AG10803 (cell line): ENCODE results near the gene TLCD2.

Experiments used
- DNase-seq: peaks from one replicate; pipeline ENCODE4 v3.0.0; 2010; ENCODE audit warnings: low read depth
- H3K4me3 ChIP-seq: 2 replicates; pipeline ENCODE4 v1.5.1; 2011; ENCODE audit warnings: mild to moderate bottlenecking, low read length, control low read depth
- TF ChIP-seq, protein P1 (sequence below): conservative IDR thresholded peaks from 2 replicates; pipeline ENCODE4 v1.5.1; 2011; ENCODE audit warnings: mild to moderate bottlenecking, low read length, control low read depth, inconsistent platforms

The TLCD2 gene

DNA sequence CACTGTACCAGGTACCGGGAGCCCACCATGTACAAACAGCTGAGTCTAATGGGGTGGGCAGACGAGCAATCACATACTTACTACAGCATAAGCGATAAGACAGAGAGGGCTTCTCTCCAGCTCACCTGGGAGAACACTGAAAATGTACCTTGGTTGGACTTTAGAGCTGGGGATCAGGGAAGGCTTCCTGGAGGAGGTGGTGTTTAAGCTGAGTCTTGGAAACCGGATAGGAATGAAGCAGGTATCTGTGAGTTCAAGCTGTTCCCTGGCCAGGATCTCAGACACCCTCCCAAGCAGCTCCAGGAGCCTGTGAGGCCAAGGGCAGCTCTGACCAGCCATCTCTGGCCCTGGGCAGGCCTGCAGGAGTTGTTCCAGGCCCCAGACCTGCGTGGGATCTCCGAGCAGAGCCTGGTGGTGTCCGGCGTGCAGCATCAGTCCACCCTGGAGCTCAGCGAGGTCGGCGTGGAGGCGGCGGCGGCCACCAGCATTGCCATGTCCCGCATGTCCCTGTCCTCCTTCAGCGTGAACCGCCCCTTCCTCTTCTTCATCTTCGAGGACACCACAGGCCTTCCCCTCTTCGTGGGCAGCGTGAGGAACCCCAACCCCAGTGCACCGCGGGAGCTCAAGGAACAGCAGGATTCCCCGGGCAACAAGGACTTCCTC is 43.7 kb upstream of the TLCD2 start:
- DNase-seq, result no peak
- TF ChIP-seq, protein P1, sequence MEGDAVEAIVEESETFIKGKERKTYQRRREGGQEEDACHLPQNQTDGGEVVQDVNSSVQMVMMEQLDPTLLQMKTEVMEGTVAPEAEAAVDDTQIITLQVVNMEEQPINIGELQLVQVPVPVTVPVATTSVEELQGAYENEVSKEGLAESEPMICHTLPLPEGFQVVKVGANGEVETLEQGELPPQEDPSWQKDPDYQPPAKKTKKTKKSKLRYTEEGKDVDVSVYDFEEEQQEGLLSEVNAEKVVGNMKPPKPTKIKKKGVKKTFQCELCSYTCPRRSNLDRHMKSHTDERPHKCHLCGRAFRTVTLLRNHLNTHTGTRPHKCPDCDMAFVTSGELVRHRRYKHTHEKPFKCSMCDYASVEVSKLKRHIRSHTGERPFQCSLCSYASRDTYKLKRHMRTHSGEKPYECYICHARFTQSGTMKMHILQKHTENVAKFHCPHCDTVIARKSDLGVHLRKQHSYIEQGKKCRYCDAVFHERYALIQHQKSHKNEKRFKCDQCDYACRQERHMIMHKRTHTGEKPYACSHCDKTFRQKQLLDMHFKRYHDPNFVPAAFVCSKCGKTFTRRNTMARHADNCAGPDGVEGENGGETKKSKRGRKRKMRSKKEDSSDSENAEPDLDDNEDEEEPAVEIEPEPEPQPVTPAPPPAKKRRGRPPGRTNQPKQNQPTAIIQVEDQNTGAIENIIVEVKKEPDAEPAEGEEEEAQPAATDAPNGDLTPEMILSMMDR, result no peak
- H3K4me3 ChIP-seq, result no peak overlapping the region

DNA sequence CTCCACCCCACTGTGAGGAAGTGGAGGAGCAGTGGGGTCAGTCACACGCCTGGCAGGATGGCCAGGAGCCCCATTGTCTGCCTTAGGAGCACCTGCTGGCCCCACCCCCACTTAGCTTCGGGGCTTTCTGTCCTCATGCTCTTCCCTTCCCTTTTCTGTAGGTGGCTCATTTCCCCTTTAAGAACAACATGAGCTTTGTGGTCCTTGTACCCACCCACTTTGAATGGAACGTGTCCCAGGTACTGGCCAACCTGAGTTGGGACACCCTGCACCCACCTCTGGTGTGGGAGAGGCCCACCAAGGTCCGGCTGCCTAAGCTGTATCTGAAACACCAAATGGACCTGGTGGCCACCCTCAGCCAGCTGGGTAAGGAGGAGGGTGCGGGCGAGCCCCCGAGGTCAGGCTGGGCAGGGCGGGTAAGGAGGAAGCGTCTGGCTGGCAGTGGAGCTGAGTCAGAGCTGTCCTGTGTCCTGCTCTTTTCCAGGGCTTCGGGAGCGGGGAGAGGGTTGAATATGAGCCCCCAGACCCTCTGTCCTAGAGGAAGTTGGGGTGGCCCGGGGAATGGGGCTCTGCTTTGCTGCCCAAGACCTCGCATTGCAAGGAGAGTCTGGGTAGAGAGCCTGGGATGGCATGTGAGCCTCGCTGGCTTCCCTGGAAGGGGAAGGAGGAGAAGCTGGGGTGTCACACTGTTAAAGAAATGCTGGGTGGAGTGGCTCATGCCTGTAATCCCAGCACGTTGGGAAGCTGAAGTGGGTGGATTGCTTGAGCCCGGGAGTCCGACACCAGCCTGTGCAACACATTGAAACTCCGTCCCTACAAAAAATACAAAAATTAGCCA is 42.5 kb upstream of the TLCD2 start:
- no peak overlapping the region for H3K4me3 ChIP-seq
- no peak for DNase-seq
- TF ChIP-seq, protein P1, result no peak

DNA sequence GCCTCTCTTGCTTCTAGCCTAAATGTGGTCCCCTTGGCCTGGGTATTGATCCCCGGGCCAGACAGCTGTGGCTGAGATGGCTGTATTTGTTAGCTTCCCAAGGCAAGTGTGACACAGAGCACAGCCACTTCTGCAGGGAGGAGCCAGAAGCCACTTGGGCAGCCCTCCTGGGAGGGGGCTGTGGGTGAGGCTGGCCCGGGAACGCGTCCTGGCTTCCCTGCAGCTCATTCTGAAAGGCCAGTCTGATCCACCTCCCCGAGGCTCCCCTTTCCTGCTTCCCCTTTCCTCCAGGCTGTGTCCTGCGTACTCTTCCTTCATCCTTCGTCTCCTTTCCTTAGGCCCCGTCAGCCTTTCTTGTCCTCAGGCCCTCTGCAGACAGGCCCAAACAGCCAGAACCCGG is 40.5 kb upstream of the TLCD2 start:
- no peak for DNase-seq
- no peak overlapping the region for H3K4me3 ChIP-seq
- TF ChIP-seq, protein P1, result no peak

DNA sequence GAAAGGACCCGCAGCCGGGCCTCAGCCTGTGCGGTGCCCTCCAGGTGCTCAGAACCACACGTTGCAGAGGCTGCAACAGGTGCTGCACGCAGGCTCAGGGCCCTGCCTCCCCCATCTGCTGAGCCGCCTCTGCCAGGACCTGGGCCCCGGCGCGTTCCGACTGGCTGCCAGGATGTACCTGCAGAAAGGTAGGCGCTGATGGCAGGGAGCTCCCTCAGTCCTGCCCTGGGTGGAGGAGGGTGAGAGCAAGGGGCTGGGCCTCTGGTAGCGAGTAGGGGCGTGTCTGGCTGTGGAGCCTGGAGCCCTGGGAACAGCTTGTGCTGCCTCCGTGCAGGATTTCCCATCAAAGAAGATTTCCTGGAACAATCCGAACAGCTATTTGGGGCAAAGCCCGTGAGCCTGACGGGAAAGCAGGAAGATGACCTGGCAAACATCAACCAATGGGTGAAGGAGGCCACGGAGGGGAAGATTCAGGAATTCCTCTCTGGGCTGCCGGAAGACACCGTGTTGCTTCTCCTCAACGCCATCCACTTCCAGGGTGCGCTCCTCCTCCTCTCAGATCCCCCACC is 36.9 kb upstream of the TLCD2 start:
- H3K4me3 ChIP-seq, result no peak overlapping the region
- TF ChIP-seq, protein P1, result no peak
- DNase-seq, result no peak

DNA sequence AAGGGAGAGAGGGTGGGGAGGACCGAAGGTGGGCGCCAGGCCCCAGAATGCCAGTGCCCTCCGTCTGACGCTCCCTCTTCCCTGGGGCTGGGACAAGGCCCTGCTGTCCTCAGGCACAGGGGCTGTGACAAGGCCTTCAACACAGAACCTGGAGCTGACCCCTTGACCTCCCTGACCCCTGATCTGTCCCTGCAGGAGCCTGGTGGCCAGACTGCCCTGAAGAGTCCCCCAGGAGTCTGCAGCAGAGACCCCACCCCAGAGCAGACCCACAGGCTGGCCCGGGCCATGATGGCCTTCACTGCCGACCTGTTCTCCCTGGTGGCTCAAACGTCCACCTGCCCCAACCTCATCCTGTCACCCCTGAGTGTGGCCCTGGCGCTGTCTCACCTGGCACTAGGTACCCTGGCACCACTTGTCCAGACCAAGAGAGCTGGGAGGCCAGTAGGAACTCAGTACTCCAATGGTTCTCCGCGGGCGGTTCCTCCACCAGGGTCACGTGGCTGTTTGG is 35.4 kb upstream of the TLCD2 start:
- TF ChIP-seq, protein P1, result no peak
- H3K4me3 ChIP-seq, result no peak overlapping the region
- DNase-seq, result no peak

DNA sequence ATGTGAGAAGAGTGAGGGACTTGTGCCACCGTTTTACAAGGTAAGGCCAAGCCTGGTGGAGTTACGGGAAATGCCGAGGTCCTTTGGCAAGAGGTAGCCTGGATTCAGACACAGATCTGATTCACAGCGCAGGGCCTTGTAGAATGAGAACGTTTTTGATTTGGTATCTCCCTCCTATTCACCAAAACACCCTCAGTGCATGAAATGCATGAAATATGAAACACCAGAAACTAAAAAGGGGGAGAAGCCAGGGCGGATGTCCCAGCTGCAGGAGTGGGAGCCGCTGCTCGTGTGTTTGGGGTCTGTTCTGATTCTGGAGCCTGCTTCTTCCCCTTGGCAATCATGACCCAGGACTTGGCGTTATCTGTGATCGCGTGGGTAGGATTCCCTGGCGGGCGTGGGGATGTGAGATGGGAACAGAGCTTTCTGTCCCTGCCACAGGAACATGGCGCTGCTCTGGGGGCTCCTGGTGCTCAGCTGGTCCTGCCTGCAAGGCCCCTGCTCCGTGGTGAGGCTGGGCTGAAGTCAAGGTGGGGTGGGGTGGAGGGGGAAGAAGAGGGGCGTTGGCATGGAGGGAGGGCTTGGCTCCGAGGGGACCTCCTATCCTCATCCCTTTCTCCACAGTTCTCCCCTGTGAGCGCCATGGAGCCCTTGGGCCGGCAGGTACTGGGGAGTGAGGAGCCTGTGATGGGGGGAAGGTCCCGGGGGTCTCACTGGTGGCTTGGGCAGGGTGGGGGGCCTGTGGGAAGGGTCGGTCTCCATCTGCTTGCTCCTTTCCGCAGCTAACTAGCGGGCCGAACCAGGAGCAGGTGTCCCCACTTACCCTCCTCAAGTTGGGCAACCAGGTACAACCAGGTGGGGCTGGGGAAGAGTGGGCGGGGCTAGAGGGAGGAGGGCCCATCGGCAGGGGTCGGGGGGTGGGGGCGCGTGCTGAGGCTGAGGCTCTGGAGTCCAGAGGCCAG is 34.7 kb upstream of the TLCD2 start:
- H3K4me3 ChIP-seq, result no peak overlapping the region
- DNase-seq, result no peak
- TF ChIP-seq, protein P1, result no peak
